ENCODE measurements around the gene GLRX3. TPM values are rescaled to one million over a fixed set of nuclear protein-coding genes. Genes with fewer than 3 reads are reported as not detected.
A peak's percentile ranks its signal among the peaks of the same experiment; 100 is the strongest.
"Not testable (repeated sequence)": the region's sequence is repeated elsewhere in the genome, so short reads cannot be mapped to it uniquely, and the experiment has no call there.

Gene GLRX3
- total RNA-seq, 1 donor from 2014 or later = 57.5 TPM

- Mint-ChIP-seq H3K27ac (ENCODE audit: unreplicated experiment) (no peak overlapping the region), H3K4me3 (ENCODE audit: unreplicated experiment) (no peak overlapping the region), H3K36me3 (ENCODE audit: low read depth) (peaks cover 6% of the 10 kb centered on the region), H3K9me3 (ENCODE audit: low read depth) (no peaks in the 10 kb centered on the region), H3K4me1 (ENCODE audit: low read depth) (no peaks in the 10 kb centered on the region), H3K27me3 (ENCODE audit: low read depth) (no peaks in the 10 kb centered on the region)
- TF ChIP-seq CTCF (IDR thresholded peaks at IDR 0.05) = no peak
- DNase-seq (ENCODE audit: low spot score) = no peak
Measured at GRCh38 chr10:130198651-130199050, 62.5 kb downstream of the GLRX3 start.

DNA sequence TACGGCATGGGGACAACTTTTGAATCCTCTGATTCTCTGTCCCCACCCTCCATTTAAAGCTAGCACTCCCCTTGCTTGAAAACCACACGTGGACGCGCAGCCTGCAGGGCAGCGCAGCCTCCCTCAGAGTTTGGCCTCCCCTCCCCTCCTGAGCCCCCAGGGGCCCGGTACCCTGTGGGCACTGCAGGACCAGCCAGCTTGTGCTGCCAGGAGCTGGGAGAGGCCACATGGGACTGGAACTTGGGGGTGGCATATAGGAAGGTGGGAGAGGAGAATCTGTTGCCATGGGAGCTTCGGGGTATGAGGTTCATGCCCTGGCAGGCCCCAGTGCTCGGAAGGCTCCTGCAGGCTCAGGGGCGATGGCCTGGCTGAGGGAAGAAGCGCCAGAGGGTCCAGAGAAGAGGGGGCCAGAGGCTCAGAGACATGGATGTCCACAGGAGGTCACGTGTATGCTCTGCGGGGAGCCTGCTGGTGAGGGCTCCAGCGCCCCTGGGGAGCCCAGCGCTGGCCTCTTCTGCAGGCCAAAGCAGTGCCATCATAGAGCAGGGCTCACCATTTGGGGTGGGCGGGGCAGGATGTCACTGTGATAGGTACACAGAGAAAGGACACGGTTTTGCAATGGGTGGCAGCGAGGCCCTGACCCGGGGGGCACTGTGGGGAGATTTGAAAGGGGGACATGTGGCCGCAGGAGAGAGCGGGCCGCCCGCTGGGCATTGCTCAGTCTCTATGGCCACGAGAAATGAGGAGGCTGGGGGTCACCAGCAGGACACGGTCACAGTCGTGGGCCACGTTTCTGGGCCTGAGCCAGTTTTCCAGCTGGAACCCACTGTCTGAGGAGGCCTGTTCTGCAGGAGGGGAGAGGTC lies 64.2 kb downstream of the GLRX3 start:
- H3K4me3 Mint-ChIP-seq (ENCODE audit: unreplicated experiment) = no peak overlapping the region
- H3K27ac Mint-ChIP-seq (ENCODE audit: unreplicated experiment) = no peak overlapping the region
- DNase-seq (ENCODE audit: low spot score) = no peak
- no peaks in the 10 kb centered on the region for H3K4me1 Mint-ChIP-seq (ENCODE audit: low read depth)
- H3K9me3 Mint-ChIP-seq (ENCODE audit: low read depth) = no peaks in the 10 kb centered on the region
- no peaks in the 10 kb centered on the region for H3K27me3 Mint-ChIP-seq (ENCODE audit: low read depth)
- H3K36me3 Mint-ChIP-seq (ENCODE audit: low read depth) = peaks cover 6% of the 10 kb centered on the region
- TF ChIP-seq CTCF (IDR thresholded peaks at IDR 0.05) = no peak

DNA sequence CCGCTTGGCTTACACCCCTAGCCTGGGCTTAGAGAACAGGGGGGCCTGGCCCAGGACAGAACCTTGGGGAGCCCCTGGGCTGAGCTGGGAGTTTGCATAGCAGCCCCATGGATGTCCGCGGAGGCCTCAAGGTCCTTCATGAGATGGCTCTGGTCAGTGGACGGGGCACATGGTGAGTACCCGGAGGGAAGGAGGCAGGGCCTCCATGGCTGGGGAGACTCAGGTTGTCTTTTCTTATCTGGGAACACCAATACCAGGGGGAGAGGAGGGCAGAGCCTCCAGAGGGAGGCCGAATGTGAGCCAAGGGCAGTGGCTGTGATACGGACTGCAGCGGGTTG lies 64.8 kb downstream of the GLRX3 start:
- no peaks in the 10 kb centered on the region for H3K4me1 Mint-ChIP-seq (ENCODE audit: low read depth)

DNA sequence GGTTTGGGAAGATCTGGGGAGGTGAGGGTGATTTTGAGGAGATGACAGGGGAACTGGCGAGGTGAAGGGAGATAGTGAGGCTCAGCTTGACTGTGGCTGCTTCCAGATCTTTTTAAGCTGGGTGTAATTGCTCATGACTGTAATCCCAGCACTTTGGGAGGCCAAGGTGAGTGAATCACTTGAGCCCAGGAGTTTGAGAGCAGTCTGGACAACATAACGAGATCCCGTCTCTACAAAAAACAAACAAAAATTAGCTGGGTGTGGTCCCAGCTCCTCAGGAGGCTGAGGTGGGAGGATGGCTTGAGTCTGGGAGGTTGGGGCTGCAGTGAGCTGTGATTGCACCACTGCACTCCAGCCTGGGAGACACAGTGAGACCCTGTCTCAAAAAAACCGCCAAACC lies 66.0 kb downstream of the GLRX3 start:
- not testable (repeated sequence) for H3K36me3 Mint-ChIP-seq (ENCODE audit: low read depth); H3K9me3 Mint-ChIP-seq (ENCODE audit: low read depth); H3K4me1 Mint-ChIP-seq (ENCODE audit: low read depth); DNase-seq (ENCODE audit: low spot score); H3K27ac Mint-ChIP-seq (ENCODE audit: unreplicated experiment); H3K4me3 Mint-ChIP-seq (ENCODE audit: unreplicated experiment); H3K27me3 Mint-ChIP-seq (ENCODE audit: low read depth)

More for the DNA sequence above, 64.8 kb downstream of the GLRX3 start:
- H3K27ac Mint-ChIP-seq (ENCODE audit: unreplicated experiment) = no peak overlapping the region
- H3K4me3 Mint-ChIP-seq (ENCODE audit: unreplicated experiment) = no peak overlapping the region
- DNase-seq (ENCODE audit: low spot score) = no peak
- peaks cover 5% of the 10 kb centered on the region for H3K36me3 Mint-ChIP-seq (ENCODE audit: low read depth)
- H3K27me3 Mint-ChIP-seq (ENCODE audit: low read depth) = no peaks in the 10 kb centered on the region
- no peak for TF ChIP-seq CTCF (IDR thresholded peaks at IDR 0.05)
- no peaks in the 10 kb centered on the region for H3K9me3 Mint-ChIP-seq (ENCODE audit: low read depth)

- peak; percentile 62 for DNase-seq (ENCODE audit: low spot score)
- H3K36me3 Mint-ChIP-seq (ENCODE audit: low read depth) = no peaks in the 10 kb centered on the region
- no peak for TF ChIP-seq CTCF (IDR thresholded peaks at IDR 0.05)
- H3K4me1 Mint-ChIP-seq (ENCODE audit: low read depth) = no peaks in the 10 kb centered on the region
- no peaks in the 10 kb centered on the region for H3K27me3 Mint-ChIP-seq (ENCODE audit: low read depth)
- H3K9me3 Mint-ChIP-seq (ENCODE audit: low read depth) = no peaks in the 10 kb centered on the region
- H3K4me3 Mint-ChIP-seq (ENCODE audit: unreplicated experiment) = no peak overlapping the region
- no peak overlapping the region for H3K27ac Mint-ChIP-seq (ENCODE audit: unreplicated experiment)
Measured at GRCh38 chr10:130202984-130203621, 66.9 kb downstream of the GLRX3 start.

All from chondrocyte (in vitro differentiated cells).